Retinal pigment epithelial cell (primary cell): Measurements from ENCODE around the gene WBP1L.

Experiments used
- DNase-seq: peaks from one replicate; pipeline ENCODE4 v3.0.0-alpha.2; 2010; ENCODE audit warnings: low read depth
- H3K4me3 ChIP-seq: 2 replicates; pipeline ENCODE4 v1.5.1; 2011; ENCODE audit warnings: mild to moderate bottlenecking, low read length, control low read depth, moderate library complexity
- CTCF ChIP-seq: conservative IDR thresholded peaks from 2 replicates; pipeline ENCODE4 v1.5.1; 2011; ENCODE audit warnings: low read depth, low read length, control low read depth, inconsistent platforms

WBP1L gene

GRCh38 chr10:102813017-102813541 is 69.3 kb downstream of the WBP1L start:
- DNase-seq, result no peak
- H3K4me3 ChIP-seq, result no peak overlapping the region
- no peak for TF ChIP-seq CTCF

DNA sequence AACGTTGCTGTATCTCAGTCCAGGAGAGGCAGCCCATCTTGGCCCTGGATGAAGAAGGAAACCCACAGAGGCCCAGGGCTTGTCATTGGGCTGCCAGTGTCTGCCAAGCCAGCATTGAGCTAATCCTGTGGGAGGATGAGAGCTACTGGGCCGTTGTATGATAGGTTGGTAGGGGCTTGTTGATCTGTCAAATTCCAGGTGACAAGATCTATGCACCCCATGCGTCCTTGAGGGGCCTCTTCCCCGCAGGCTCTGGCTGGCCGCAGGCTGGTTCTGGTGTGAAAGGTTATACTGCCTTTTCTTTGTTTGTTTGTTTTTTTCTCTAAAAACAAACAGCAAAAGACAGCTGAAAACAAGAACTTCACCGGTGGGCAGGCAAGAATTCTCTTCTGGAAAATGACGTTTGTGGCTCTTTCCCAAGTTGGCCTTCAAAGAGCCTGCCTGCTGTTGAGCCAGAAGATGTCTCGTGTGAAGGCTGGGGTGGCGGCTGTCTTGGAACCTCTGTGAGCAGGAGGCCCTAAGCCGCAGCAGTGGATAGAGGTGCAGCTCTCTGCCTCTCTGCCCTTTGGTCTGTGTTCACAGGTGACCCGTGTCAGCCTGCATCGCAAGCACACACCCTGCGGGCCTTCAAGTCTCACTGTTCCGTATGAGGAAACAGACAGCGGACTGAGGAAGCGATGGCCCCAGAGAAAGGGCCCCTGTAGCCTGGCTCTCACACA is 70.1 kb downstream of the WBP1L start:
- DNase-seq, result no peak
- no peak for TF ChIP-seq CTCF
- no peak overlapping the region for H3K4me3 ChIP-seq

- no peak for TF ChIP-seq CTCF
- H3K4me3 ChIP-seq, result no peak overlapping the region
- DNase-seq, result no peak
These were observed 70.7 kb downstream of the WBP1L start for GRCh38 chr10:102814453-102814871.

DNA sequence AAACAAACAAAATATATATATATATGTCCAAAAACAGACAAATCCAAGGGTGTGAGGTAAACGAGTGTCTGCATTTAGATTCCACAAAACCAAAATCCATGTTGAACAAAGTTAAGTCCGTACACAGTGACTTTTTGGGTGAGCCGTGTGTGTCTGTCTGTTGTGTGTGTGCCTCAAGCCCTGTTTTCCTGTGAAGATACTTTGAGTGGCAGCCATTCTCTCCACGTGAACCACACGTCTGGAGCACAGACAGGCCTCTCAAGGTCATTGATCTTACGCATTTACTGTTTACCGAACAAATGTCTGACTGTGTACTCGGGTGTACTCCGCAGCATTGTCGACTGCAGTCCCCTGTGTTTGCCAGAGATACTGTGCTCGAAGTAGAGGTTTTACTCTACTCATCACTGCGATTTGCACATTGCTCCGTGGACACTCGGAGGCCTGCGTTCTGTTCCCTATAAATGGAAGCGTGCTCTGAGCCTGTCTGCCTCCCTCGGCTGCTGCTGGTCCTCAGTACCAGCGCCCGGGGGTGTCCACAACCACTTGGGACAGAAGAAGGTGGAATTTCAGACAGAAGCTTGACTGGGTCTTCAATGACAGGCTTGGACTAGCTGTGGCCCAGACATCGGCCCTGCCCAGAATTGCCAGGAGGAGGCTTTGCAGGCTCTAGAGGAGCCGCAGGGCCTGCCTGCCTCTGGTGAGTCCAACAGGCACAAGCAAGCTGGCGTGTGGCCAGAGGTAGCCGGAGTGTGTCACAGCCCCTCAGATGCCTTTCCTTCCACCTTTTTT is 71.3 kb downstream of the WBP1L start:
- no peak for DNase-seq
- no peak overlapping the region for H3K4me3 ChIP-seq
- no peak for TF ChIP-seq CTCF

DNA sequence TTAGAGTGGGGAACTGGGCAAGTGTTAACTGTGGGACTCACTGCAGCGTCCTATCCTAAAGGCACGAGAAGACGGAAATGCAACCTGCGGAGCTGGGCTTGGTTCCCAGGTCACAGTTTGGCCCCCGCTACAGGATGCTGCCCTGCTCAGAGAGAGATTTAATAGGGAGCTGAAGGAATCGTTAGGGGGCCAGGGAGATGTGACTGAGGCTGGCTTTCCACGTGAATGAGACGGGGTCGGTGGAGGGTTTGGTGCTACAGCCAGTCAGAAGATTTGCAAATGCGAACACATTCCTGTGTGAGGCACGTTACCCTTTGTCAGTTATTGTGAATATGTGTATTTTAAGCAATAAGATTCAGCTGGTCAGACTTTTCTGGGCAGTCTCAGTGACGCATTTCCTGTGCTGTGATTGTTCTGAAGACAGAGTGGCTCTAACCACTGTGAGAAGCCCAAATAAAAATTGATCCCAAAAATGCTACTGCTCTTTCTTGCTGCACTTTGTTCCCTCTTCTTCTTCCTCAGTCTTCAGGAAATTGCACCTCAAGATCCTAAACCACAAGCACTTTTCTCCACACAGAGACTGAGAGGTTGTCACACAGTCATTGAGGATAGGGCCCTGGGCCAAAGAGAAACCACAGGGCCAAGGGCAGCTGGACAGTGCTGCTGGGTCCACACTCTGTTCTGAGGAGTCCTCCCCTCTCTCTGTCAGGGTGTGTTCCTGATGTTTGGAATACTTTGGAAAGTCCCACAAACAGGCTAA is 72.2 kb downstream of the WBP1L start:
- TF ChIP-seq CTCF, result no peak
- H3K4me3 ChIP-seq, result no peak overlapping the region
- peak; percentile 70 for DNase-seq

- H3K4me3 ChIP-seq, result no peak overlapping the region
- TF ChIP-seq CTCF, result no peak
- DNase-seq, result no peak
These were observed 73.4 kb downstream of the WBP1L start for GRCh38 chr10:102817175-102817574.
